NCI-H774 (cell line): ENCODE measurements around the gene GRIK4.

Experiments used
- DNase-seq: peaks from one replicate; lab custom pipeline; 2025; lab: John Stamatoyannopoulos, UW

The GRIK4 gene

DNA sequence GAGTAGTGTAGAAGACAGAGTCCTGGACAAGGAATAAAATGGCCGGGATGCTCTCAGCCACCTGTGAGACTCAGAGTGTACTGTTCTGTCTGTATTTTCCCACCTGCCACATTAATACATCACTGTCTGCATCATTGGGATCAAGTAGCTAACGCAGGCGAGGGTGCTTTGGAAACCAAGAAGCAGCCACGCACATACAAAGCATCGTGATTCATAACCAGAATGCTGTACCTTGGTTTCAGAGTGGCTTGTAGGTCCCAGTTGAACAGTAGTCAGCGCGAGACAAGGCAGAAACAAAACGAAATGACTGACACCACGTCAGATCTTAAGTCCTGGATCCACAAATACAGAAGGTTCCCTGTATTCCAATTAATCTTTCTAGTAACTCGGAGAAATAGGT is 198.3 kb downstream of the GRIK4 start:
- no peak for DNase-seq

DNA sequence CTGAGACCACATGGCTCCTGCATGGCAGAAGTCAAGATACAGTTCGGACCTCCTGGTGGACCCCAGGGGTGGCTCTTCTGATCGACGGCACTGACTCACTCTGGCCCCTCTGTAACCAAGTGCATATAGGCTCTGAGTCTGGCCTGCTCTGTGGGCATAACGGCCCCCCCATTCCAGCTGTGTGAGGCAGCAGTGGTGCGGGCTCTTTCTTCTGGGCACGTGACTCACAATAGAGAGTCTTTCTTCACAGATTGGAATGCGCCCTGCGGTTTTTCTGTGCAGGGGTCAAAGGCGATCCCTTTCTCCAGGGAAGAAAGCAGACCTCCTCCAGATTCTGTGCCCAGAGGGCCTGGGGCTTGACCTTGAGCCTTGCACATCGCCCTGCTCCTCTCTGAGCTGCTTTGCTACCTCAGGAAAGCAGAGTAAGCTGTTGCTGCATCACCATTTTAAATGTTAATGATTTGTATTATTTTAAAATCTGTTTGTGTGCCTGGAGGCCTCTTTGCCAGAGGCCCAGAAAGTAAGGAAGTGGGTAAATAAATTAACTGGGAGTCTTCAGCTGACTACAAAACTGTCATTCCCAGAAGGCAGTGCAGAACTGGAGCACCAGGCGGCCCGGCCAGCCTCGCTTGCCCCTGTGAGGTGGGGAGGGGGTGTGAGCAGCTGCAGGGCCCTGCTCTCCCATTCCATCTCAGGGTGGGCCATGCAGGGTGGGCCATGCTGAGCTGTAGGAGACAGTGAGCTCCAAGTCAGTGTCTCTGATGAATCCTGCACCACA is 199.0 kb downstream of the GRIK4 start:
- DNase-seq: no peak

DNA sequence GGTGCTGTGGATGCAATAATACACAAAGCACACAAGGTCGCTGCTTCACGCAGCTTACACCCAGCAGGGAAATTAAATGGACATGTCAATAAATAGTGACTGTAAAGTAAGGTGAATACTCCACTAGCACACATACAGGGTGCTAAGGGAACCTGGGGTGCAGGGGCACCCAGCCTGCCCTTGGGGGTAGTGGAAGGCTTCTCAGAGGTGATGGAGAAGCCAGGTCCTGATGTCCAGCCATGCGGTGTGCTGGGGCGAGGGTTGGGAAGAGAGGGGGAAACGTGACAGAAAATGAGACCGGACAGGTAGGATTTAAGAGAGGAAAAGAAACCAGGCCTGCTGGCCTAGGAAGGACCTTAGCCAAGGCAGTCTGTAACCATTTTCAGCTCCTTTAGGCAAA is 200.5 kb downstream of the GRIK4 start:
- no peak for DNase-seq

DNA sequence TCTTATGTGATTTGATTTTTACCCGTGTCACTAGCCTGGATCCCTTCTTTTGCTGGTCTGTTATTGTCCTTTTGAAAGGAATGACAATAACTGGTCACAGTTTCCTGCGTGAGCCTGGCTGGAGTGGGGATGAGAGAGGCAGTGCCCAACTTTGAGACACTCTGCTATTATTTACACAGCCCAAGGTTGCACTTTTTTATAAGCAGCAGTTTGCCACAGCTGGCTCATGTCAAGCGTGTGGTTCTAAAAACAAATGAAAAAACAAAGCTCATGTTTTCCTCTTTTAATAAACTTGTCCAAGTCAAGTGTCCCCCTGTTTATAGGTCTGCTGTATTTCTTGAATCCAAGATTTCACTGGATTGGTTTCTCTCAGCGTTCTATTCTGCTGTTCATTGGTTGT is 201.3 kb downstream of the GRIK4 start:
- no peak for DNase-seq

DNA sequence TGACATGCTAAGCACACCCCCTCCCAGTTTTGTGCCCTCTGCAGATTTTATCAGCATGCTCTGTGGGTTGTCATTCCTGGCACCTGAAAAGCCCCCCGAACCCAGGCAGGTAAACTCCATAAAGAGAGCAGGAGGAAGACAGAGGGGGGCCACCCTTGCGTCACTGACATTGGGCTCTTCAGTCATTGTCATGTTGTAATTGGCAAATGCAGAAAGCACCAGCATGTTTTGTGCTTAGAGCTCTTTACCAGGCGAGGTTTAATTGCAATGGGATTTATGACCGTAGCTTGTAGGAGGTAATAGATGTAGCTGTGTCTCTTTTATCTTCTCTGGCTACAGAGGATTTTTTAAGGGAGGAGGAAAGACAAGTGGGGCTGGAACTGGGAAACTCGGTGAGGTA is 201.7 kb downstream of the GRIK4 start:
- no peak for DNase-seq

DNA sequence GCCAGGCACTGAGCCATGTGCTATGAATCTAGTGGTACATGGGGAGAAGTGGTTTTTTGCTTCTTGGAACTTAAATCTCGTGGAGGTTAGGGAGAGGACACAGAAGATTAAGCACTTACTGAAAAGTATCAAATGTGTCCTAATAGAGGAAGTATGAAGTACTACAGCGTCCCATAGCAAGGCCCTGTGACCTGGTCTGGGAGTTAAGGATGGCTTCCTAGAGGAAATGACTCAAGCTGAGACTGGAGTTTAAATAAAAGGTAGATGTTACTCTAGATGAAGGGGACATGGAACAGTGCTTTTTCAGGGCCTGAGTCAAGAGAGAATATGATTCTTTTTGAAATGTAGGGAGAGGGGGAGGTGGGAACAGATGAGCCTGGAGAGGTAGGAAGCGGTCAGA is 202.9 kb downstream of the GRIK4 start:
- DNase-seq: no peak

DNA sequence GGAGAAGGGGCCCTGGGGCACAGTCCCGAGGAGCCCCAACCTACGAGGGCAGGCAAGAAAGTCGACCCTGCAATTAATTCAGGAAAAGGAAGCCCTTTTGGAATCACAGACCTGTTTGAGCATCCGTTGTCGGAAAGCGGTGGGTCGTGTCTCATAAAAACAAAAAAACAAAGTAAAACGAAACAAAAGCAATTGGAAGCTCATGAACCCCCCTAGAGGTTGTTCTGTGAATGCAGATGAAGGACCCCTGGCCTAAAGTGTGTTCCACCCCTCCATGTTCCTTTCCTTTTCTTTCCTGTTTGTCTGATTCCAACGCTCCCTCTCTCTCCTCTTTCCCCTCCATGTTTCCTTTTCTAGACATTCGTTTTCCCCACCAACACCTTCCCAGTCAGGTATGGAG is 203.7 kb downstream of the GRIK4 start:
- DNase-seq: no peak

DNA sequence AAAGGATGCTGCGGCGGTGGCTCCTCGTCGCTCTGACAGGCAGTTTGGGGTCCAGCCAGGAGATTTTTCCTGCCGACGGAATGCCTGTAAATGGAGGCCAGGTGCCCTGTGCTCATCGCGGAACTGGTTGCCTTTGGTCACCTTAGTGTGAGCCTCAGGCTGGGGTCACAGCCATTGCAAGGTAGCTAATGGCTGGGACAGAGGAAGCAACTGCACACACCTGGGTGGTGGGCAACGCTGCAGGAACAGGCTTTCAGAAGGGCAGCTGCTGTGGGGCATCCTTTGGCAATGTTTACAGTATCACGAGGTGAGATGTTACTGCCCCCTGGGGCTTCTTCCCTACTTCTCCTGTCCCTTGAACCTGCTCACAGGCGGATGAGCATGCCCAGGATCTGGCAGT is 205.5 kb downstream of the GRIK4 start:
- no peak for DNase-seq

DNA sequence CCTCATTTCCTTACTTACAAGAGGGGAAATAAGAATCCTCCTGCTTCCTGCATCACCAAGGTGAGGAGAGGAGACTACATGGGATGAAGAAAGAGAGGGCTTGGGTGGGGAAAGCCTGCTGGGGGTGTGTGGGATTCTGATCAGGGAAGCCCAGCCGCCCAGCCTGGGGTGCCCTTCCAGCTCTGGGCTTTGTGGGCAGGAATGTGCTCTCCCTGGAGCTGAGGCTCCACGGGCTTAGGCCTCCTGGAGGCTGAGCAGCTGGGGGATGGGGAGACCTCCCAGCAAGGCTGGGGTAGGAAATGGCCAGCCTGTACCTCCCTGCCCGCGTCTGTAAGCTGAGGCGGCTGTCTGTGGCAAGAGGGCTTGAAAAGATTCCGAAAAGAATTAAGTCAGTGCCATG is 206.1 kb downstream of the GRIK4 start:
- no peak for DNase-seq

DNA sequence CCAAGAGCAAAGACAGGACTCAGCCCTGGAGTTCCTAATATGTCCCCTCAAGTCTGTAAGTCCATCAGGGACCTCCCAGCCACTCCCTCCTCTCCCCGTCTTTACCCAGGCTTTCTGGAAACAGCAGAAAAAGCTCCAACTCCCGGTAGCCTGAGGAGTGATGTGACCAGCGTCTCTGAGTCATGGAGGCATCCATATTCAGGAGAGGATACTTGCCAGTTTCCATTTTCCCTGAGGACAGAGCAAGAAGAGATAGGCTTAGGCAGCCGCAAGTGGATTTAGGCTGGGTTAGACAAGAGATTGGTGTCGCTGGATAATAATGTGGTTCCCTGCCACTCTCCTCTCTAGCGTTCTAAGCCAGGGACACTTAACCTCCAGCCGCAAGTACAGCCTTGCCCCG is 206.6 kb downstream of the GRIK4 start:
- no peak for DNase-seq

DNA sequence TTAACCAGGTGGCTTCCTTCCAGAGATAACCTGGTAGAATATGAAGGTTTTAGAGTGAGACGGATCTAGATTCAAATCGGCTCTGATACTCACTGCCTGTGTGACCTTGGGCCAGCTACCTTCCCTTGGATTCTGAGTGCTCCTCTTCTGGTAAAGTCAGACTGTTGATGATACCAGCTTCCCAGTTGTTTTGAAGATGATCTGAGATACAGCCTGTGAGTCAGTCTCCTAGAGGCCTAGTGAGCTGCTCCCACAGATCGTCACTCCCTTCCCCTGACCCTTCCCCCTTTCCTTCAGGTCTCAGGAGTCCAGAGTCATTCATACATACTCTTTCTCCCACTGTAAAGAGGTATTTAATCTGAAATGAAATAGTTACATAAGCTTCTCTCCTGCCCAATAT is 207.8 kb downstream of the GRIK4 start:
- DNase-seq: no peak

DNA sequence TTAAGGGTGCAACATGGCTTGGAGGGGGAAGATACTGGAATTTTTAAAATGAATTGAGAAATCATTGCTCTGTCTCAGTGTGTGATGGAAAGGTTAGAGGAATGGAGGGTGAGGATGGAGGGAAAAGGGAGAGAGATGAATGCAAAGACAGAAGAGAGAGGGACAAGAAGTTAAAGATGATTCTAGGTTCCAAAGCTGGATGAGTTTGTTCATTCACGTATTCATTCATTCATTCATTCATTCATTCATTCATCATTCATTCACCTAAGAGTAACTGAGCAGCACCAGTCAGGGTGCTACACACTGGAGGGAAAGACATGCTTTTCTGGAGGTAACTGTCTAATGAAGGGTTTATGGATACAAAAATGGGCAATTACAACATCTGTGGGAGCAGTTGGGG is 209.2 kb downstream of the GRIK4 start:
- DNase-seq: no peak

DNA sequence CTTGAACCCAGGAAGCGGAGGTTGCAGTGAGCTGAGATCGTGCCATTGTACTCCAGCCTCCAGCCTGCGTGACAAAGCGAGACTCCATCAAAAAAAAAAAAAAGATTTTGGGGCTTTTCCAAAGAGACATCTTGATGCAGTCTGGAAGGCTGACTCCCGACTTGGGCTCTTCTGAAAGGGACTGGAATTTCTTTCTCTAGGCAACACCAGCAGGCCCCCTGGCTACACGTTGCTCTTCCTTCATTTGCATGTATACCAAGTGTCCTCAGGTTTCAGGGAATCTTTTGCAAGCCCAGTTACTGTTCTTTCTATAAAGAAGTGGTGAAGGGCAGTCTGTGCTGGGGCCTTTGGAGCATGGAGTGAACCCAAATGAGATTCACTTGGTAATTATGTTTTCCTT is 211.0 kb downstream of the GRIK4 start:
- DNase-seq: no peak

DNA sequence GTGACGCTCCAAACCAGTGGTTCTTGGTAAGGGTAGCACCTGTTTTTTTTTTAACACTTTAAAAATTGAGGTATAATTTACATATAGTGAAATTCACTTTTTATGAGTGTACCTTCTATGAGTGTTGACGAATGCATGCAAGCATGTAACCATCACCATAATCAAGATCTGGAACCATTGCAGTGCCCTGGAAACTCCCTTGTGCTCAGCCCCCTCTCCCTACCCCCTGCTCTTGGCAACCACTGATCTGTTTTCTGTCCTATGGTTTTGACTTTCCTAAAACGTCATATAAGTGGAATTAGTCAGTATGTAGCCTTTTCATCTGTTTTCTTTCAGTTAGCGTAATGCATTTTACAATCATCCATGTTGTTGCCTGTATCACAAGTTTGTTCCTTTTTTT is 212.2 kb downstream of the GRIK4 start:
- no peak for DNase-seq

DNA sequence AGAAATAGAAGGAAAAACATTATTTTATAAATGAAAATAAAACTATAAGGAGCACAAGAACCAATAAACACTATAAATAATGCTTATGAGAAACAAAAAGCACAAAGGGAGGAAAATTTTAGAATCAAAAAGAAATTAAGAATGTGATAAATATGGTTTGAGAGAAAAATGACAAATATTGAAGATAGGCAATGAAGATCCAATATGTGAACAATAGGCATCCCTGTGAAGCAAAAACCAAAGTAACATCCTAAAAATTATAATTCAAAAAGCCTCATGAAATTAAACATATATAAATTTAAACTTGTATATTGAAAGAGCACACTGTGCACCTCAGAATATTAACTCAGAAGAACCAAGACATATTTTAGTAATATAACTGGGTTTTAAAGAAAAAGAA is 216.2 kb downstream of the GRIK4 start:
- no peak for DNase-seq

DNA sequence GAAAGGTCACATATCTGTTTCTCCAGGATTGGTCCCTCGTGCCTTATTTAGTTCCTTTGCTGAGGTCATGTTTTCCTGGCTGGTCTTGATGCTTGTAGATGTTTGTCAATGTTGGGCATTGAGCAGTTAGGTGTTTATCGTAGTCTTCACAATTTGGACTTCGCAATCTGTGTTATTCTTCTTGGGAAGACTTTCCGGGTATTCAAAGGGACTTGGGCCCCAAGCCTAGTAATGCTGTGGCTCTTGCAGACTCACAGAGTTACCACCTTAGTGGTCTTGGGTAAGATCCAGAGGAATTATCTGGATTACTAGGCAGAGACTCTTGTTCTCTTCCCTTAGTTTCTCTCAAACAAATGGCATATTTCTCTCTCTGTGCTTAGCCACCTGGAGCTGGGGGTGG is 223.5 kb downstream of the GRIK4 start:
- DNase-seq: no peak

DNA sequence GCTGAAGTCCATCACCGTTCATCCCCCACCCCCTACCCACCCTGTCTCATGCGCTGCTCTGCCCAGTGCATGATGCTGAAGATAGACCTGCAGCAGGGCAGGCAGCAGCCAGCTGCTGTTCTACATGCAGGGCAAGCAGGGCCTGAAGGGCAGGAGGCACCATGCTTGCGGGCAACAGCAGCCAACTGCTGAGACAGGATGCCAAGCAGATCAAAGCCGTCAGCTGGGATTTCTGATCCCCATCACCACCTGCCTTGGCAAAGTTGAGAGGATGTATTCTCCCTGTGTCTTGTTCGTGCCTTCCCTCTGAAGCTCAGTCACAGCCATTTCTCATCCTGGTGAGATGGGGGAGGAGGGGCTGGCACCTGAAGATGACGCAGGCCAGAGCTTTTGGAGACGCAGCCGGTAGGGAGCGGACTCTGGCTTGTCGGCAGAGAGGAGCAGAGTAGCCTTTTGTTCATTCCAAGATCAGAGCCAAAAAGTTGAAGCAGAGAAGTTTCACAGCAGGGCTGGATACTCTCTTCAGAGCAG is 227.0 kb downstream of the GRIK4 start:
- DNase-seq: no peak

DNA sequence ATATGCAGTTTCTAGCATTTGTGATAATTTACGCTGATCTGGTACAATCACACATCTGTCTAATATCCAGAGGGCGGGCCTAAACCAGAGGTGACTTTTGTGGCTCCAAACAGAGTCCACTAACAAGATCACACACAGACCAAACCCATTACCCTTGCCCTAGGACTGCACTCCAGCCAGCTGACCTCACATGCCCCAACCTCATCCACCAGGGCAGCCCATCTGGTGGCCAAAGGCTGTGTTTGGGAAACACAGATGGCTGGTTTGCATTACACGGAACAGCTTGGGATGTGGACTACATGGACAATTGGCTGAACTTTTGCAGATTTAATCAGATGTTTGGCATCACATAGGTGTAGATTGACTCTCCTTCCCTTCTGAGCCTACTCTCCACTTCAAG is 228.2 kb downstream of the GRIK4 start:
- DNase-seq: no peak

DNA sequence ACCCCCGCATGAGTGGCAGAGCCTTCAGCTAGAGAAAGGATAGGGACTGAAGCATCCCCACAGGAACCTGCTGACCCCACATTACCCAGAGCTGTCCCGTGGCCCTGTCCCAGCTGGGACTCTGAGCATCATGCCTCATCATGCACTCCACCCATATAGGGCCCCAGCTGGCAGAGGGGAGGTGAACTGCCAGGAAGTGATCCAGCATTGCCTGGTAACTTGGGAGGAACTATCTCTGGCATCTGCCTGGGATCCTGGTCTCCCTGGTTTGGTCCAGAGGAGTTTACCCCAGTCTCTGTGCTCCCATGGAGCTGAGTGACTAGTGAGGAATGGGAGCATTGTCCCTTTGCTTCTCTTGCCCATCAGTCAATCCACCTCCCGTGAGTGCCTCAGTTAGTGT is 228.8 kb downstream of the GRIK4 start:
- no peak for DNase-seq

DNA sequence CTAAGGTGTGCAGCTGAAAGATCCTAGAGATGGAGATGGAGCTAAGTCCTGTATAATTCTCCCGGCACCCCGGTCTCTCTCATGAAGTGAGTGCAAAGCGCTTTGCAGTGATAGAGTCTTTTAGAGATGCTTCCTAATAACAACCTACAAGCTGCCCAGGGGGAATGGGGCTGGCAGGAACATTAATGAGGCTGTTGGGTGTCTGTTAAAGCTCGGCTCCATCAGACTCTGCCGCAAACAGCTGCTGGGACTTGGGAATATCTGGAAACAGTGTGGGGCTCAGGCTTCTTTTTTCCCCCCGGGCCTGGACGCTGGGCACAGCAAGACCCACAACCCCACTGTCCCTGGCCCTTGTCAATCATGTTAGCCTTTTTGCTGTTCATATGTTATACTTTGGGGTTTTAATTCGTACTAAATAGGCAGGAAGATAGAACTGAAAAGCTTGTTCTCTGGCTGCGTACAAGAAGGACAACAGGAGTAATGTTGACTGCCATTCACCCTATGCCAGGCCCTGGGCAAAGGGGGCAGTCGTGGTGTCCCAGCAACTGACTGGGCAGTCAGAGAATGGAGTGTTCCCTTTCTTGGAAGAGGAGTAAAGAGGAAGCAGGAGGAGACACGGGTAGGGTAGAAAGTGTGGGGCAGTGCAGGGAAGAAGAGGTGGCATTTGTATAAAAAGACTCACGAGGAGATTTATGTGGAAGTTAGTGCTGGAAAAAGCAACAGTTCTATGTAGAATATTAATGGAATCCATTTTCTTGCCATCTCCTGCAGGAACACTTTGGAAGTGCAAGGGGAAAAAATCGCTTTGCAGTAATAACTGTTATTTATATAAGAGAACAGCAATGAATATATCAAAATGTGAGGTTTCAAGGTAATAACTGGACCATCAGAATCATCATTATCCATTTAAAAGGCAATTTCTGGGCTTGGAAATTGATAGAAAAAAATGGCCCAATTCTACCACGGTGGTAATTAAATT is 232.8 kb downstream of the GRIK4 start:
- no peak for DNase-seq

DNA sequence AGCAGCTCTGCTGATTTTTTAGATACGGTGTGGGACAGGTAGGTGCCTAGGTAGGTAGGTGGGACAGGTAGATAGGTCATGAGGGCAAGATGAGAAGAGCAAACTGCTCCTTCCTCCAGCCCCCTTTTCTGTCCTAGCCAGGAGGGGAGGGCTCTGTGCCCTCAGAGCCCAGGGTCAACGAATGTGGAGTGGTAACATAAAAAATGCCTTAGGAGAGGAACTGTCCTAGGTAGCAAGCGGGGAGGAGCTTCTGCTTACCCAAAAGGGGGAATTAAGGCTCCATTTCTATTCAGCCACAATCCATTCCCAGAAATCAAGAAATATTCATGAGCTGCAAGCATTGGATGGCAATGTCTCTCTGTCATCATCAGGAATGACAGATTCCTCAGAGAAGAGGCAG is 234.8 kb downstream of the GRIK4 start:
- DNase-seq: no peak

DNA sequence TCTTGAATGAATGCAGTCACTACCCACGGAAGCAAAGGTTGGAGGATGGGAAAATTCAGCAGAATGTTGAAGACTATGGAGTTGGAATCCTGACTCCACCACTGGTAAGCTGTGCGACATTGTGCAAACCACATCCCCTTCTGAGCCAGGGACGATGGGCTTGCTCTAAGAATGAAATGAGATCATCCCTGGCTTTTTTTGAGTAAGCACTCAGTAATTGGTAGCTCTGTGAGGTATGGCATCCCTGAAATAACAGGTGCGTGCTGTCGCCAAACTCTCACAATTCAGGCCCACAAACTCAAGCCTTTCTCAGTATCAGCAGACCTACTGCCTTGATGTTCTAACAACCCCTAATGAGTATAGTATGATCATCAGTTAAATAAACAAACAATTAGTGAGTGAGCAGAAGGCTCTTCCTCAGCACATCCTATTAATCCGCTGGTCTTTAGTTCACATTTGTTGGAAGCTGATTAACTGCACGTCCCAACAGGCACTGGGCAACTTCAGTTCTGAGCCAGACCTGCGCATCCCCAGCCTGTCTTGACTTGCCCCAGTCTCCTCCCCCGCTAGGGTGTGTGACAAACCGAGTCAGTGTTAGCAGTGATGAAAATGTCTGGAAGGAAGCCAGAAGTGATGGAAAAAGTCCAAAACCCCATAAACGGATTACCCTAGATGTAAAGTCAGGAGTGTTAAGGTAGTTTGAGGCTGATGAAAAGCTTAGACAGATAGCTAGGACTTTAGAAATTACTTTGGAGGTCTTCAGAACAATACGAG is 235.5 kb downstream of the GRIK4 start:
- no peak for DNase-seq
